ENCODE measurements around the gene GZMM. TPM values are rescaled to one million over a fixed set of nuclear protein-coding genes. Genes with fewer than 3 reads are reported as not detected.

Gene GZMM
- polyA plus RNA-seq, 1 donor, result 2.0 TPM

GRCh38 chr19:525857-526419 lies 17.9 kb upstream of the GZMM start:
- Histone ChIP-seq H3K9me3 (ENCODE audit: control insufficient read depth, low read depth, low read length) (peaks cover 17% of the 10 kb centered on the region), H3K4me3 (ENCODE audit: low read length) (no peak overlapping the region), H3K27me3 (ENCODE audit: control insufficient read depth, insufficient read depth, low read length) (no peaks in the 10 kb centered on the region), H3K27ac (ENCODE audit: low read length) (no peak overlapping the region), H3K4me1 (ENCODE audit: control insufficient read depth, insufficient read depth, low read length) (peaks cover 11% of the 10 kb centered on the region), H3K36me3 (ENCODE audit: control insufficient read depth, insufficient read depth, low read length) (no peaks in the 10 kb centered on the region)
- DNase-seq, result no peak
- WGBS (ENCODE audit: insufficient coverage, low lambda C conversion rate), result no CpG with 5 or more reads among the region's 13 CpGs

- Histone ChIP-seq H3K27ac (ENCODE audit: low read length) (peak overlapping the region; percentile 75), H3K27me3 (ENCODE audit: control insufficient read depth, insufficient read depth, low read length) (no peaks in the 10 kb centered on the region), H3K36me3 (ENCODE audit: control insufficient read depth, insufficient read depth, low read length) (peaks cover 8% of the 10 kb centered on the region), H3K9me3 (ENCODE audit: control insufficient read depth, low read depth, low read length) (peaks cover 6% of the 10 kb centered on the region), H3K4me1 (ENCODE audit: control insufficient read depth, insufficient read depth, low read length) (peaks cover 23% of the 10 kb centered on the region), H3K4me3 (ENCODE audit: low read length) (peak overlapping the region; percentile 51)
- WGBS (ENCODE audit: insufficient coverage, low lambda C conversion rate), result no CpG with 5 or more reads among the region's 38 CpGs
- no peak for DNase-seq
Observed at GRCh38 chr19:530134-531008, 13.5 kb upstream of the GZMM start.

GRCh38 chr19:531009-531752 lies 12.7 kb upstream of the GZMM start:
- Histone ChIP-seq H3K4me1 (ENCODE audit: control insufficient read depth, insufficient read depth, low read length) (peaks cover 21% of the 10 kb centered on the region), H3K27me3 (ENCODE audit: control insufficient read depth, insufficient read depth, low read length) (no peaks in the 10 kb centered on the region), H3K4me3 (ENCODE audit: low read length) (peak overlapping the region; percentile 51), H3K9me3 (ENCODE audit: control insufficient read depth, low read depth, low read length) (peaks cover 6% of the 10 kb centered on the region), H3K36me3 (ENCODE audit: control insufficient read depth, insufficient read depth, low read length) (peaks cover 16% of the 10 kb centered on the region), H3K27ac (ENCODE audit: low read length) (peak overlapping the region; percentile 75)
- WGBS (ENCODE audit: insufficient coverage, low lambda C conversion rate), result no CpG with 5 or more reads among the region's 103 CpGs
- peak; percentile 85 to 94 for DNase-seq

- peak in 1 of 2 donors; percentile 34 for DNase-seq
- Histone ChIP-seq H3K36me3 (ENCODE audit: control insufficient read depth, insufficient read depth, low read length) (peaks cover 24% of the 10 kb centered on the region), H3K27me3 (ENCODE audit: control insufficient read depth, insufficient read depth, low read length) (no peaks in the 10 kb centered on the region), H3K4me1 (ENCODE audit: control insufficient read depth, insufficient read depth, low read length) (peaks cover 18% of the 10 kb centered on the region), H3K9me3 (ENCODE audit: control insufficient read depth, low read depth, low read length) (peaks cover 6% of the 10 kb centered on the region), H3K27ac (ENCODE audit: low read length) (peak within 1 kb of the TSS; percentile 88), H3K4me3 (ENCODE audit: low read length) (peak within 1 kb of the TSS; percentile 99)
- no CpG with 5 or more reads among the region's 84 CpGs for WGBS (ENCODE audit: insufficient coverage, low lambda C conversion rate)
Observed at GRCh38 chr19:531753-532560, 11.9 kb upstream of the GZMM start, which contains the start of gene CDC34. Gene CDC34, plus strand, starts transcription at chr19:531760. Its CDS starts 172 bp downstream, at chr19:531932.

GRCh38 chr19:532561-533363 lies 11.1 kb upstream of the GZMM start:
- no CpG with 5 or more reads among the region's 47 CpGs for WGBS (ENCODE audit: insufficient coverage, low lambda C conversion rate)
- Histone ChIP-seq H3K27ac (ENCODE audit: low read length) (peak overlapping the region; percentile 88), H3K36me3 (ENCODE audit: control insufficient read depth, insufficient read depth, low read length) (peaks cover 30% of the 10 kb centered on the region), H3K4me1 (ENCODE audit: control insufficient read depth, insufficient read depth, low read length) (peaks cover 18% of the 10 kb centered on the region), H3K27me3 (ENCODE audit: control insufficient read depth, insufficient read depth, low read length) (no peaks in the 10 kb centered on the region), H3K4me3 (ENCODE audit: low read length) (peak overlapping the region; percentile 99), H3K9me3 (ENCODE audit: control insufficient read depth, low read depth, low read length) (peaks cover 6% of the 10 kb centered on the region)
- DNase-seq, result peak in 1 of 2 donors; percentile 80

- peak overlapping the region; percentile 88 for H3K27ac ChIP-seq (ENCODE audit: low read length)
- peaks cover 6% of the 10 kb centered on the region for H3K9me3 ChIP-seq (ENCODE audit: control insufficient read depth, low read depth, low read length)
- H3K36me3 ChIP-seq (ENCODE audit: control insufficient read depth, insufficient read depth, low read length), result peaks cover 37% of the 10 kb centered on the region
- no CpG with 5 or more reads among the region's 25 CpGs for WGBS (ENCODE audit: insufficient coverage, low lambda C conversion rate)
- H3K27me3 ChIP-seq (ENCODE audit: control insufficient read depth, insufficient read depth, low read length), result no peaks in the 10 kb centered on the region
- H3K4me3 ChIP-seq (ENCODE audit: low read length), result peak overlapping the region; percentile 99
- no peak for DNase-seq
- peaks cover 18% of the 10 kb centered on the region for H3K4me1 ChIP-seq (ENCODE audit: control insufficient read depth, insufficient read depth, low read length)
Observed at GRCh38 chr19:533364-534058, 10.3 kb upstream of the GZMM start.

- Histone ChIP-seq H3K4me3 (ENCODE audit: low read length) (peak overlapping the region; percentile 99), H3K27ac (ENCODE audit: low read length) (peak overlapping the region; percentile 88), H3K36me3 (ENCODE audit: control insufficient read depth, insufficient read depth, low read length) (peaks cover 43% of the 10 kb centered on the region), H3K4me1 (ENCODE audit: control insufficient read depth, insufficient read depth, low read length) (peaks cover 18% of the 10 kb centered on the region), H3K27me3 (ENCODE audit: control insufficient read depth, insufficient read depth, low read length) (no peaks in the 10 kb centered on the region), H3K9me3 (ENCODE audit: control insufficient read depth, low read depth, low read length) (peaks cover 3% of the 10 kb centered on the region)
- no peak for DNase-seq
- WGBS (ENCODE audit: insufficient coverage, low lambda C conversion rate), result no CpG with 5 or more reads among the region's 14 CpGs
Observed at GRCh38 chr19:534088-534487, 9.8 kb upstream of the GZMM start.

GRCh38 chr19:535017-535835 lies 8.6 kb upstream of the GZMM start:
- H3K4me3 ChIP-seq (ENCODE audit: low read length), result no peak overlapping the region
- WGBS (ENCODE audit: insufficient coverage, low lambda C conversion rate), result 60% methylated on average over 1 of the region's 16 CpGs
- peaks cover 50% of the 10 kb centered on the region for H3K36me3 ChIP-seq (ENCODE audit: control insufficient read depth, insufficient read depth, low read length)
- no peaks in the 10 kb centered on the region for H3K27me3 ChIP-seq (ENCODE audit: control insufficient read depth, insufficient read depth, low read length)
- H3K4me1 ChIP-seq (ENCODE audit: control insufficient read depth, insufficient read depth, low read length), result peaks cover 17% of the 10 kb centered on the region
- no peak for DNase-seq
- no peak overlapping the region for H3K27ac ChIP-seq (ENCODE audit: low read length)
- peaks cover 3% of the 10 kb centered on the region for H3K9me3 ChIP-seq (ENCODE audit: control insufficient read depth, low read depth, low read length)
